ENCODE results near the gene AGAP5.

The AGAP5 gene

DNA sequence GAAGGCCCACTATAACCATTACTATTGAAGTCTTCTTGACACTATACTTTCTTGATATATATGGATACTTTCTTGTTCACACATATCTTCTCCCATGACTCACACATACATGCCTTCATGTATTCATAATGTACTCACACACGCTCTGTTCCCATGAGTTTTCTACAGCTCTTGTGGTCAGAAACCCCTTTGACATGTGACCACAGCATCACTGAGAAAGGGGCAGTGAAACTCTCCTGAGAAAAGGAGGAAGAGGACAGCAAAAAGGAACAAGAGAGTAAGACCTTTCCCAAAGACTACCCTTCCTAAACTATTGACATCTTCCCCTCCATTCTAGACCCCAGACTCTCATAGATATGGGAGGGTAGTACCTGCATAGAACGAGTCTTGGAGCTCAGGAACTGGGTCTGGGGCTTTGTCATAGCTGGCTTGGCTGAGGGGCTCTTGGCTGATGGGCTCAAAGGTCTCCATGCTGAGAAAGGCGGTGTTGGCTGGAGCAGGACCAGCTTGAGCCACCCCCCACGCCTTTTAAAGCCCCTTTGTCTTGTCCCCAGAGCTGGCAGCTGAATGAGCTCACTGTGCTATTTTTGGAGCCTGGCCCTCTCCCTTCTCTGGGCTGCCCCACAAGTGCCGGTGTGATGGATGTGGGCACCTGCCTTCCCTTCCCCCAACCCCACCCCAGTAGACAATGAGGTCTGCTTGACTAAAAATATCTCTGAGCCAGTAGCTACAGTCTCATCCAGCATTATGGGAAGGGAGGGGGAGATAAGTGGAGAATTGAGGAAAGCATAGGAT is 47.2 kb downstream of the AGAP5 start:
- H3K27ac ChIP-seq (ENCODE audit: low read depth, low read length): no peak overlapping the region
- H3K36me3 ChIP-seq (ENCODE audit: control insufficient read depth, insufficient read depth, low read length): no peaks in the 10 kb centered on the region
- peak overlapping the region; percentile 21 for H3K9ac ChIP-seq (ENCODE audit: low read length)
- H3K4me1 ChIP-seq (ENCODE audit: control insufficient read depth, insufficient read depth, low read length): peaks cover 28% of the 10 kb centered on the region
- no peak overlapping the region for H3K4me3 ChIP-seq (ENCODE audit: low read depth, low read length)
- no peaks in the 10 kb centered on the region for H3K27me3 ChIP-seq (ENCODE audit: control insufficient read depth, insufficient read depth, low read length)
- H3K9me3 ChIP-seq (ENCODE audit: control insufficient read depth, insufficient read depth, low read depth, low read length): no peaks in the 10 kb centered on the region

DNA sequence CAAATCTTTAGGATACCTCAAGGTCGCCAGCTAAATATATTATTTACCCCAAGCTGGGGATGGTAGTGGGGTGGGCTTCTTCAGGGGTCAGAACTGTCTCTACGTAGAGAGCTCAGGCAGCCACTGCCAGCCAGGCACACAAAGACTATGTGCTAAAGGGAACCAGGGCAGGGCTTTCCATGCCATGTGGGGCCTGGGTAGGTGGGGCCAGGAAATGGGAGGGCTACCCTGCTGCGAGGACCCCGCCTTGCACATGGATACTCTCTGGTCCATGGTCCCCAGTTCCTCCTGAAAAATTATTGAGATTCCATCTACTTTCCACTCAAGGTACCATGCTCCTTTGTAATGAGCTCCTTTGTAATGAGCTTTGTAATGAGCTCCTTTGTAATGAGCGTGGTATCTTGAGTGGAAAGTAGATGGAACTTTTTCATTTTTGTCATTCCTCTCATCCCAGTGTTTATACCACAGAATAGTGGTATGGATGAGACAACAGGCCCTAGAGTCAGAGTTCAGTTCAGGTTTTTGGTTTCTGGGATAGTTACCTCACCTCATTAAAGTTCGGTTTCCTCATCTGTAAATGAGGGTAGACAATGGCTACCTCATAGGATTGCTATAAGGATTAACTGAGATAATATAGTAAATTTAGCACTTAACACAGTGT is 47.9 kb downstream of the AGAP5 start:
- Histone ChIP-seq H3K36me3 (ENCODE audit: control insufficient read depth, insufficient read depth, low read length) (no peaks in the 10 kb centered on the region), H3K27ac (ENCODE audit: low read depth, low read length) (no peak overlapping the region), H3K4me1 (ENCODE audit: control insufficient read depth, insufficient read depth, low read length) (peaks cover 28% of the 10 kb centered on the region)

DNA sequence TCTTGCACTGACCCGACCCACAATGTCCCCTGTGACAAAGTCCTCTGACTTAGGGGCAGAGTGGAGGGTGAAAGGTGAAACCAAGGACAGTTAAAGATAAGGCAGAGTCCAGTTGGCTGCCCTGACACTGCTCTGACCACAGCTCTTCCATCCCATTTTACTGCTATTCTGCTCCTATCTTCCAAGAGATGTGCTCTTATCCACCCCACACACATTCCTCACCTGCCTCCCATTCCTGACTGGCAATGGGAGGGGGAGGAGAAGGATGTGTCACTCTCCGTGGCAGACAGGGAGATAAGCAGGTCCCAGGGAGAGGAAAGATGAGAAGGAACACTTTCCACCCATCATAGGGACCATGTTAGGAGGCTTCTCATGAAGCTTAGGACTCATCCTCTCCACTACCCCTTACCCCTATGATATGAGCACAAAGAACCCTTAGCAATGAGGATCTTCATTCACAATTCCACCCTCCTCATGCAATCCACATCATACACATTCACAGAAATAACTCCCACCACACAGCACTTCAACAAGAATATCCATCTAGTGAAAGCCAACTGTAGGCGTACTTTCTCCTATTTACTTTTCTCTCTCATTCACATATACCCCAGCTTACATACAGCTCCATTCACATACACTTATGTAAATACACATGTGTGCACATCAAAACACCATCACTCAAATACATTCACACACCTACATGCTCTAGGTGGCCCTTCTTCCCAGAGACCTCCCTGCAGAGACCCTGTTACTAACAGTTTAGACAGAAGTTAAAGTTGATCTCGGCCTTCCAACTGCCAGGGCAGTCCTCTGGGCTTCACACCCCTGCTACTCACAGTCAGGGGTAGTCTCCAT is 48.7 kb downstream of the AGAP5 start:
- Histone ChIP-seq H3K36me3 (ENCODE audit: control insufficient read depth, insufficient read depth, low read length) (no peaks in the 10 kb centered on the region), H3K9me3 (ENCODE audit: control insufficient read depth, insufficient read depth, low read depth, low read length) (no peaks in the 10 kb centered on the region), H3K4me3 (ENCODE audit: low read depth, low read length) (peak overlapping the region; percentile 75), H3K27ac (ENCODE audit: low read depth, low read length) (no peak overlapping the region; the same call in 1 of the 2 replicates), H3K9ac (ENCODE audit: low read length) (peak overlapping the region; percentile 27), H3K4me1 (ENCODE audit: control insufficient read depth, insufficient read depth, low read length) (peaks cover 28% of the 10 kb centered on the region), H3K27me3 (ENCODE audit: control insufficient read depth, insufficient read depth, low read length) (no peaks in the 10 kb centered on the region)

More for the DNA sequence above, 47.9 kb downstream of the AGAP5 start:
- Histone ChIP-seq H3K27me3 (ENCODE audit: control insufficient read depth, insufficient read depth, low read length) (no peaks in the 10 kb centered on the region), H3K9ac (ENCODE audit: low read length) (no peak overlapping the region), H3K9me3 (ENCODE audit: control insufficient read depth, insufficient read depth, low read depth, low read length) (no peaks in the 10 kb centered on the region), H3K4me3 (ENCODE audit: low read depth, low read length) (no peak overlapping the region)

DNA sequence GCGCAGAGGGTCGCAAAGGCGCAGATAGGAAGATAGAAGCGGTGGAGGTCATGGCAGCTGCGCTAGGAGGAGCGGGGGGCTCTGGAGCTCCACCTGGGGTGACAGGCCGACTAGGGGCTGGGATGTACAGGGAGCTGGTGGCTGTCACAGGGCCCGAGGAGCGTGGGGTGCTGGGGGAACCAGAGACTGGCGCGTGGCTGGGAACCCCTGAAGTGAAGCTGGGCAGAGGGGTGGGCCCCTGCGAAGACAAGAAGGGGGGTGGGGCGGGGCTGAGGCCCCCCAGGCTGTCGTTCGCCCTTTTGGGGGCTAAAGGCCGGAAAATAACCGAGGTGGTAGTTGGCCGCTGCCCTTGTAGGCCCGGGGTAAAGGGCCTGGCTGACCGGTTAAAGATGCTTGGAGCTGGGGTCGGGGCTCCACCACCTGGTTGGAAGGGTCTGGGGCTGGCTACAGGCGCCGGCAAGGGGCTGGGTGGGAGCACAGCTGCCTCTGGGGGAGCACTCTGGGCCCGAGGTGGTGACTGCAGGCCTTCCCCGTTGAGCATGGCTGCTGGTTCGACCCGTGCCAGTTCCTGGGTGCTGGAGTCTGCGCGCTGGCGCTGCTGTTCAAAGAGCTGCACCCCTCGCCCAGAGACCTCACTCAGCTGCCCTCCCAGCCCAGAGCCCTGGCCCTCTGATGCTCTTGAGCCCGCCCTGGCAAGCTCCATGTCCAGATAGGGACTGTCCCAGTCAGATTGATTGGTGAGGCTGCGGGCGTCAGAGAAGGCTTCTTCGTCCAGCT is 49.8 kb downstream of the AGAP5 start:
- Histone ChIP-seq H3K27ac (ENCODE audit: low read depth, low read length) (peak overlapping the region; percentile 51; the same call in 1 of the 2 replicates), H3K9ac (ENCODE audit: low read length) (peak overlapping the region; percentile 63), H3K4me1 (ENCODE audit: control insufficient read depth, insufficient read depth, low read length) (peaks cover 28% of the 10 kb centered on the region), H3K4me3 (ENCODE audit: low read depth, low read length) (peak overlapping the region; percentile 75), H3K9me3 (ENCODE audit: control insufficient read depth, insufficient read depth, low read depth, low read length) (no peaks in the 10 kb centered on the region), H3K27me3 (ENCODE audit: control insufficient read depth, insufficient read depth, low read length) (no peaks in the 10 kb centered on the region), H3K36me3 (ENCODE audit: control insufficient read depth, insufficient read depth, low read length) (no peaks in the 10 kb centered on the region)

DNA sequence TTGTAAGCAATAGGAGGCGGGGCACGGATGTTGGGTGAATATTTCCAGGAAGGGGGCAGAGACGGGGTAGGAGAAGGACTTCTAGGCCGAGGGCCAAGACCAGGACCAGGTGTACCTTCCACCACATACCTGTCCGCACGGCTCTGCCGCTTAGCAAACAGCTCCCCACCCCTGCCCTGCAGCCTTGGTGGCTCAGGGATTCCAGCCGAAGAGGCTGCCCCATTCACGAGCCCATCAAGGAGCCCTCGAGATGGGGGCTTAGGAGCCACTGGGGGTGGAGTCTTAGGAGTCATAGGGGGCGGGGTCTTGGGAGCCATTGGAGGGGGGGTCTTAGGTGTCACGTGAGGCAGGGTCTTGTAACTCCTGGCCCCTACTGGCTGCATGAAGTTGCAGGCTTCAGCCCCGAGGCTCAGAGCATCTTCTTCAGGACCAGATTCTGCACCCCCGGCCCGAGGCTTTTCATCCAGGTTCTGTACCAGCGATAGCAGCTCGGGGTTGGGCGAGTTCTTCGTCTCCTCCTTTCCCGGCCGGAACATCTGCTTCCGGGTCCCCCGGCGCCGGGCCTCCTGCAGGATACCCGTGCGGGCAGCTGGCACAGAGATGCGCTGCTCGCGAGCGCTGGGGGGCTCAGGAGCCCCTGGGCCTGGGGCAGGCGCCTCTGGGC is 50.6 kb downstream of the AGAP5 start:
- Histone ChIP-seq H3K27me3 (ENCODE audit: control insufficient read depth, insufficient read depth, low read length) (no peaks in the 10 kb centered on the region), H3K9ac (ENCODE audit: low read length) (peak overlapping the region; percentile 63), H3K4me1 (ENCODE audit: control insufficient read depth, insufficient read depth, low read length) (peaks cover 28% of the 10 kb centered on the region), H3K4me3 (ENCODE audit: low read depth, low read length) (peak overlapping the region; percentile 75), H3K36me3 (ENCODE audit: control insufficient read depth, insufficient read depth, low read length) (no peaks in the 10 kb centered on the region), H3K27ac (ENCODE audit: low read depth, low read length) (peak overlapping the region; percentile 51; the same call in 1 of the 2 replicates), H3K9me3 (ENCODE audit: control insufficient read depth, insufficient read depth, low read depth, low read length) (no peaks in the 10 kb centered on the region)

DNA sequence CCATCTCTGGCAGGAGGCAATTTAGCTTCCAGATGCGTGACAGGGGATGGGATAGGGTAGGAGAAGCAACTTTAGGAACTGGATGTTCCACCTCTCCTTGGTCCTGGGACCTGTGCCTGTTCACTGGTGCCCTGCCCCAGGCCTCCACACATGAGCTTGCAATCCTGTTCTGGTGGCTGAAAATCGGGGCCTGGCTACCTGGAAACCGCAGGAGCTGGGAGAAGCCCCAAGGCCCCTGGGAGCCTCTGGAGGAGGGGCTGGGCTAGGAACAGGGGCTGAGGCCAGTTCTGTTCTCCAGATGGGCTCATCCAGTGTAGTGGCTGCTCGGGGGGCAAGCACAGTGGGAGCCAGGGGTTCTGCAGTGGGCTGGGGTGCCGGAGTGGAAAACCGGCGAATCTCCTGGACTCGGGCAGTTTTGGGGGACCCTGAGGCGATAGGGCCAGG is 51.3 kb downstream of the AGAP5 start:
- no peak overlapping the region for H3K27ac ChIP-seq (ENCODE audit: low read depth, low read length)
- H3K4me1 ChIP-seq (ENCODE audit: control insufficient read depth, insufficient read depth, low read length): peaks cover 31% of the 10 kb centered on the region
- no peaks in the 10 kb centered on the region for H3K27me3 ChIP-seq (ENCODE audit: control insufficient read depth, insufficient read depth, low read length)
- H3K36me3 ChIP-seq (ENCODE audit: control insufficient read depth, insufficient read depth, low read length): no peaks in the 10 kb centered on the region
- no peak overlapping the region for H3K9ac ChIP-seq (ENCODE audit: low read length)
- H3K4me3 ChIP-seq (ENCODE audit: low read depth, low read length): peak overlapping the region; percentile 75
- H3K9me3 ChIP-seq (ENCODE audit: control insufficient read depth, insufficient read depth, low read depth, low read length): no peaks in the 10 kb centered on the region

DNA sequence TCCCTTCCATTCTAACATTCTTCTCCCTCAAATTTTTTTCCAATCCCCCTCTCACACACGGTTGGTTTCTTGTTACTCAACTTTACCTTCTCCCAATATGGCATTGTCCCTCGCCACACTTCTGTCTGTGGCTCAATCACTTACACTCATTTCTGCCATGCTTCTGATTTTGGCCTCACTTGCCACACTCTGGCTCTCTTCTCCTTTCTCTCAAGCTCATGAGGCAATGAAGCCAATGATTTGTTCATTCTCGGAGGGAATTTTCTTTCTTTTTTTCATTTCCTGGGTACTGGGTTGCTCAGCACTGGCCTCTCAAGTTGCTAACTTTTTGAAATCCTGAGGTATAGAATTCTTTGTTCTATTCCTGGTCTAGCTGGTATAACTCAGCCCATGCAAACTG is 52.7 kb downstream of the AGAP5 start:
- Histone ChIP-seq H3K4me3 (ENCODE audit: low read depth, low read length) (no peak overlapping the region), H3K27me3 (ENCODE audit: control insufficient read depth, insufficient read depth, low read length) (no peaks in the 10 kb centered on the region), H3K9ac (ENCODE audit: low read length) (no peak overlapping the region), H3K4me1 (ENCODE audit: control insufficient read depth, insufficient read depth, low read length) (peaks cover 33% of the 10 kb centered on the region), H3K36me3 (ENCODE audit: control insufficient read depth, insufficient read depth, low read length) (no peaks in the 10 kb centered on the region), H3K27ac (ENCODE audit: low read depth, low read length) (no peak overlapping the region), H3K9me3 (ENCODE audit: control insufficient read depth, insufficient read depth, low read depth, low read length) (no peaks in the 10 kb centered on the region)

DNA sequence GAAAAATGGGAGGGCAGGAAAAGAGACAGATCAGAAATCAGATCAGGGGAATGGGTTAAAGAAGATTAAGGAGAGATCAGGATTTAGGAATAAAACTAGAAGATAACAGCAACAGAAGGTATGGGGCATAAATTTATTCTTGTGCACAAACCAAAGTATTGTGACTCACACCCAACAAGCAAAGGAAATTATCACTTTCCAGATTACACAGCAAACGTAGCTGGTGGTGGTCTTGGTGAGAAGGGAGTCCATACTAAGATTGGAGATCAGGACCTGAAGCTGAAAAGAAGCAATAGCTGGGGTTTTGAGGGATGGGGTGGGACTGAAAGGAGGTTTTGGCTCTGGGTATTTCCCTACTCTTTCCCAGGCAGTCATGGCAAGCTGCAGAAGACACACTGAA is 53.1 kb downstream of the AGAP5 start:
- H3K4me1 ChIP-seq (ENCODE audit: control insufficient read depth, insufficient read depth, low read length): peaks cover 31% of the 10 kb centered on the region
- H3K9ac ChIP-seq (ENCODE audit: low read length): no peak overlapping the region
- no peaks in the 10 kb centered on the region for H3K9me3 ChIP-seq (ENCODE audit: control insufficient read depth, insufficient read depth, low read depth, low read length)
- no peak overlapping the region for H3K27ac ChIP-seq (ENCODE audit: low read depth, low read length)
- H3K36me3 ChIP-seq (ENCODE audit: control insufficient read depth, insufficient read depth, low read length): no peaks in the 10 kb centered on the region
- no peak overlapping the region for H3K4me3 ChIP-seq (ENCODE audit: low read depth, low read length)
- no peaks in the 10 kb centered on the region for H3K27me3 ChIP-seq (ENCODE audit: control insufficient read depth, insufficient read depth, low read length)

DNA sequence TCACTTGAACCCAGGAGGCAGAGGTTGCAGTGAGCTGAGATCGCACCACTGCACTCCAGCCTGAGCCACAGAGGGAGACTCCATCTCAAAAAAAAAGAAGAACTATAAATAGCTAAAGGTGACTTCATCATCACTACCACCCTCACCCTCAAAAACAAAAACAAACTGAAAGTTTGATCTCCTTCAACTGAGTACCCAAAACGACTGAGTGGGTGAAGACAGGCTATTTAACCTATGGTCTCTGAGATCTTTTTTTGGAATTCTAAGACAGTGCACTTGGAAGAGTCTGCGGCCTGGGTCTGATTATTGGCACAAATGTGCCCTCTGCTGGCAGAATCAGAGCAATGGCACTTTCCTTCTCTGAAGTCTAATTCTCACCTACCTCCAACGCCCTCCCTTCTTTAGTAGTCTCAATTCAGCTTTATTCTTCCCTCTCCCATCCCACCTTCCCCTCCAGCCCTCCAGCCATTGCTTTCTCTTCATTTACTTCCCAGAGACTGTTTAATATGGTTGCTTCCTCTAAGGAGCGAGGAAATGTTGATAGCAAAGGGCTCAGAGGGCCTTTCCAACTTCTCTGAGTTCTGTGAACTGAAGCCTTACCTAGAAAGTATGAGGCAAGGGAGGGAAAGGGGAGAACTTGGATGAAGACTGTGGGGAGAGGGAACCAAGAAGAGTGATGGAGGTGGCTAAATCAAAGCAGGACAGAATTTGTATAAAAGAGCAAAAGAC is 53.7 kb downstream of the AGAP5 start:
- Histone ChIP-seq H3K4me3 (ENCODE audit: low read depth, low read length) (no peak overlapping the region), H3K9me3 (ENCODE audit: control insufficient read depth, insufficient read depth, low read depth, low read length) (no peaks in the 10 kb centered on the region), H3K27me3 (ENCODE audit: control insufficient read depth, insufficient read depth, low read length) (no peaks in the 10 kb centered on the region), H3K27ac (ENCODE audit: low read depth, low read length) (no peak overlapping the region), H3K36me3 (ENCODE audit: control insufficient read depth, insufficient read depth, low read length) (no peaks in the 10 kb centered on the region), H3K4me1 (ENCODE audit: control insufficient read depth, insufficient read depth, low read length) (peaks cover 26% of the 10 kb centered on the region), H3K9ac (ENCODE audit: low read length) (no peak overlapping the region)
